Lower leg skin (tissue), 3 donors: Measurements from ENCODE around the gene COL21A1.

Experiments
- CTCF ChIP-seq, 3 donors: fragments of 450-650 bp; IDR thresholded peaks; one replicate each; pipeline ENCODE4 v1.5.1; 2016; ENCODE audit warnings: antibody characterized with exemption in 3 of 3, mild to moderate bottlenecking in 3 of 3, moderate library complexity in 2 of 3
- POLR2A ChIP-seq, 2 donors: fragments of 450-650 bp; IDR thresholded peaks; one replicate each; pipeline ENCODE4 v1.6.1; 2016 to 2017; ENCODE audit warnings: antibody characterized with exemption in 2 of 2, mild to moderate bottlenecking in 1 of 2, moderate library complexity in 1 of 2

DNA sequence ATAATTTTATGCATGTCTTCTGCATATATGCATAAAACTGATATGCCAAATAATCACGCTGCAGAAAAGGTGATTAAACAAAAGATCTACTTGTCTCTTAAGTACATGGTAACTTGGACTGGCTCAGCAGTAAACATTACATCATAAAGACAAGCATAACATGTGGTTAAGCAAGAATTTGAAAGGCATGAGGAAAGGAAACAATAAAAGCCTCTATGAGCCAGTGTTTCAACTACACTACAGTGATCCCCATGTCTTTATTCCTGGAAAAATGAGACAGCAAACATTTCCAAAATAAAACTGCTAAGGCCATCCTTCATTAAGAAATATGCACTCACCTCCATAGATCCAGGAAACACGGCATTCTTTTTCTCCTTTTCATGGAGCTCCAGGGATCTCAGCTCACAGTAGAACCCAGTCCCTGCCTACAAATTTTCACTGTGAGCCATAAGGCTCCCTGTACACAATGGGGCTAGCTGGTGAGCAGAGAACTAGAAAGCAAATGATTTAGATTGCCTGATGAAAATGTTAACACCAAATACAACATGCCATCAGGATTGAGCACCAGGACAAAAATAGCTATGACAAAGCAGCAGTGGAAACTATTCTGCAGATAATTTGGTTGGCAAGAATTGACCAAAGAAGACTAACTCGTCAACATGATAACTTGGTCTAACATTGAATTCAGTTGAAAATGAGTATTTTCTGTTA is 156.1 kb downstream of the COL21A1 start:
- TF ChIP-seq CTCF (IDR thresholded peaks at IDR 0.05) (no peak), POLR2A (IDR thresholded peaks at IDR 0.05) (no peak)
